HepG2 (cell line): Measurements from ENCODE around the gene ETFA. TPM values are rescaled to one million over a fixed set of nuclear protein-coding genes. Genes with fewer than 3 reads are reported as not detected.

Experiments used
- ATAC-seq: fragments of 200-7000 bp; cut with Tn5 transposase; 3 replicates; pipeline ENCODE4 v1.9.1; 2020; ENCODE audit warnings: mild to moderate bottlenecking, moderate library complexity
- BruUV-seq: library from RNA; stranded (reverse); fragments of 400-500 nt; replicated peaks from 2 replicates; lab custom pipeline; 2021; lab: Mats Ljungman, UMichigan
- CTCF ChIA-PET: fragments of 300-600 bp; formaldehyde crosslinking; extraction: SDS; loops from one replicate; lab custom pipeline; 2021; ENCODE audit warnings: low total read pairs, inconsistent platforms, low intra/inter-chr PET ratio; lab: Yijun Ruan, JAX
- POLR2A ChIA-PET: fragments of 350-600 bp; sonication (Branson Sonifier 250); formaldehyde crosslinking; loops from one replicate; lab custom pipeline; 2020; ENCODE audit warnings: antibody characterized with exemption, inconsistent platforms; lab: Yijun Ruan, JAX
- DNase-seq: peaks from one replicate; pipeline ENCODE4 v3.0.0-alpha.2; 2015; ENCODE audit warnings: low spot score
- FAIRE-seq: peaks from 3 replicates; lab custom pipeline; 2011; peaks lifted over from hg19 to GRCh38; lab: Jason Lieb, UNC
- H2AFZ ChIP-seq: one replicate; pipeline ENCODE4 v1.6.1; 2011; ENCODE audit warnings: low read length, inconsistent platforms
- H3K27ac ChIP-seq: fragments of 300-600 bp; 3 replicates; pipeline ENCODE4 v1.8.0; 2011; ENCODE audit warnings: mixed run types, mild to moderate bottlenecking, mixed read lengths, low read length, inconsistent platforms; ENCODE audit not compliant: insufficient read depth; ENCODE audit errors: extremely low read length
- H3K27me3 ChIP-seq, 2 experiments: fragments of 200-600 bp in 1 of 2; 2 replicates in 1 of 2; 3 replicates in 1 of 2; pipeline versions ENCODE4 v1.6.0 to v1.8.0; 2011; ENCODE audit warnings: low read length in 2 of 2, mild to moderate bottlenecking in 2 of 2, moderate library complexity in 2 of 2, inconsistent platforms in 1 of 2; ENCODE audit not compliant: insufficient read depth in 2 of 2, control insufficient read depth in 1 of 2
- H3K36me3 ChIP-seq, 2 experiments: fragments of 200-600 bp in 1 of 2; replicated peaks in 1 of 2; 2 replicates in 1 of 2; 3 replicates in 1 of 2; pipeline versions ENCODE4 v1.5.1 to v1.8.0; 2011; ENCODE audit warnings: low read length in 2 of 2, inconsistent platforms in 1 of 2; ENCODE audit not compliant: insufficient read depth in 2 of 2, control insufficient read depth in 1 of 2
- H3K4me1 ChIP-seq: 2 replicates; pipeline ENCODE4 v1.5.1; 2012; ENCODE audit warnings: low read length, inconsistent platforms; ENCODE audit not compliant: insufficient read depth
- H3K4me2 ChIP-seq: 2 replicates; pipeline ENCODE4 v1.6.0; 2011; ENCODE audit warnings: low read depth, low read length, inconsistent platforms
- H3K4me3 ChIP-seq, 3 experiments: fragments of 200-600 bp in 1 of 3; sonication (generic), shearing (Covaris generic) in 1 of 3; replicated peaks in 1 of 3; 2 replicates each; pipeline ENCODE4 v1.5.1; 2011 to 2016; ENCODE audit warnings: low read length in 3 of 3, inconsistent platforms in 2 of 3, low read depth in 2 of 3, mild to moderate bottlenecking in 2 of 3, control low read depth in 1 of 3, mixed read lengths in 1 of 3; ENCODE audit not compliant: insufficient read depth in 1 of 3
- H3K79me2 ChIP-seq: one replicate; pipeline ENCODE4 v1.6.1; 2011; ENCODE audit warnings: low read length, inconsistent platforms; ENCODE audit not compliant: insufficient read depth
- H3K9ac ChIP-seq: 2 replicates; pipeline ENCODE4 v1.6.0; 2011; ENCODE audit warnings: mild to moderate bottlenecking, low read depth, low read length, inconsistent platforms; ENCODE audit not compliant: insufficient read depth
- H3K9me3 ChIP-seq: 2 replicates; pipeline ENCODE4 v1.5.1; 2012; ENCODE audit warnings: mild to moderate bottlenecking, low read length
- H4K20me1 ChIP-seq: 2 replicates; pipeline ENCODE4 v1.6.0; 2011; ENCODE audit warnings: inconsistent platforms, mild to moderate bottlenecking, low read length, moderate library complexity; ENCODE audit not compliant: insufficient read depth
- KDM5B ChIP-seq: sonication (generic); formaldehyde crosslinking; IDR thresholded peaks from 2 replicates; pipeline ENCODE4 v1.4.0; 2020; ENCODE audit warnings: missing genetic modification reagents, mild to moderate bottlenecking, borderline replicate concordance
- RAD21 ChIP-seq: fragments of 450-650 bp; formaldehyde crosslinking; IDR thresholded peaks from 2 replicates; pipeline ENCODE4 v1.5.0; 2020; ENCODE audit warnings: mild to moderate bottlenecking
- SMC3 ChIP-seq: IDR thresholded peaks from 2 replicates; pipeline ENCODE4 v1.6.1; 2011; ENCODE audit warnings: low read length, improper control_type of control experiment
- STAG1 ChIP-seq: sonication (generic); formaldehyde crosslinking; IDR thresholded peaks from 2 replicates; pipeline ENCODE4 v1.4.0; 2020; ENCODE audit warnings: missing genetic modification reagents
- TFDP1 ChIP-seq: IDR thresholded peaks from 2 replicates; pipeline ENCODE4 v1.6.1; 2016; ENCODE audit warnings: missing compliant biosample characterization, missing genetic modification reagents, borderline replicate concordance
- TFE3 ChIP-seq: IDR thresholded peaks from 2 replicates; pipeline ENCODE4 v1.6.1; 2016
- ZNF44 ChIP-seq: sonication (generic); formaldehyde crosslinking; IDR thresholded peaks from 2 replicates; pipeline ENCODE4 v1.5.1; 2020; ENCODE audit warnings: mild to moderate bottlenecking, missing genetic modification reagents
- ZNF569 ChIP-seq: sonication (generic); formaldehyde crosslinking; IDR thresholded peaks from 2 replicates; pipeline ENCODE4 v1.5.0; 2020; ENCODE audit warnings: mild to moderate bottlenecking, missing genetic modification reagents, moderate library complexity, borderline replicate concordance
- ZNF672 ChIP-seq: sonication (generic); formaldehyde crosslinking; IDR thresholded peaks from 2 replicates; pipeline ENCODE4 v1.8.1; 2022; ENCODE audit warnings: missing genetic modification reagents
- ZNF720 ChIP-seq: sonication (generic); formaldehyde crosslinking; IDR thresholded peaks from 2 replicates; pipeline ENCODE4 v1.4.0; 2020; ENCODE audit warnings: missing genetic modification reagents
- WGBS: methylation state at CpG from one replicate; pipeline ENCODE4 v1.1.6; 2017; ENCODE audit warnings: low lambda C conversion rate; 5-methylcytosine and 5-hydroxymethylcytosine counted together
- in situ Hi-C: cut with HindIII; loops from 2 replicates; pipeline ENCODE4 v1.10.0; 2017; ENCODE audit warnings: low pct_unique_long_range_greater_than_20kb; ENCODE audit not compliant: extremely low pct_ligation_motif_present
- intact Hi-C: fragments of 100-400 bp; cut with micrococcal nuclease; formaldehyde crosslinking; loops from one replicate; pipeline ENCODE4 v1.10.0; 2022; ENCODE audit not compliant: unreplicated experiment
- polyA plus RNA-seq, 8 experiments: library from polyadenylated mRNA; depleted of rRNA in 3 of 8; stranded (reverse) in 7 of 8; unstranded in 1 of 8; fragments of >200 nt; fragmentation: Illumina TruSeq in 4 of 8; extraction: Trizol in 4 of 8; gene quantifications; 2 replicates each; pipeline versions ENCODE4 v1.2.1 to v1.2.3, GENCODE V29; 2011 to 2016; ENCODE audit warnings: low read depth in 4 of 8, missing spikeins in 1 of 8, mixed read lengths in 1 of 8; ENCODE audit not compliant: insufficient read depth in 1 of 8
- total RNA-seq, 5 experiments: library from RNA; depleted of rRNA; stranded (reverse); fragments of >200 nt; fragmentation: Illumina TruSeq; extraction: Trizol; gene quantifications; 2 replicates each; pipeline ENCODE4 v1.2.3, GENCODE V29; 2016; ENCODE audit warnings: low read depth in 1 of 5
- TF ChIP-seq, protein P1 (sequence below), 2 experiments: fragments of 450-650 bp in 1 of 2; sonication (generic) in 1 of 2; formaldehyde crosslinking; IDR thresholded peaks; 2 replicates each; pipeline versions ENCODE4 v1.5.0 to v1.8.0; 2020 to 2022; ENCODE audit warnings: mild to moderate bottlenecking in 1 of 2, missing genetic modification reagents in 1 of 2
- TF ChIP-seq, protein P2 (sequence below): sonication (generic); formaldehyde crosslinking; IDR thresholded peaks from 2 replicates; pipeline ENCODE4 v1.4.0; 2020; ENCODE audit warnings: missing genetic modification reagents
- TF ChIP-seq, protein P3 (sequence below): sonication (generic); formaldehyde crosslinking; IDR thresholded peaks from 2 replicates; pipeline ENCODE4 v1.5.0; 2020; ENCODE audit warnings: mild to moderate bottlenecking, missing genetic modification reagents, moderate library complexity
- TF ChIP-seq, protein P4 (sequence below): sonication (generic); formaldehyde crosslinking; IDR thresholded peaks from 2 replicates; pipeline ENCODE4 v1.4.0; 2020; ENCODE audit warnings: missing genetic modification reagents, borderline replicate concordance

Gene ETFA
- total and polyA plus RNA-seq, 2 of the 13 experiments (the other 11 are each of a cell fraction or from before 2014, with no cell fraction given), result 291 to 396 TPM

GRCh38 chr15:76330080-76330680, 18.9 kb upstream of the ETFA start:
- peaks cover 35% of the 10 kb centered on the region for H3K4me1 ChIP-seq
- peaks cover 0 to 4% of the 10 kb centered on the region in 2 experiments; a peak in 2 of 5 replicates for H3K27me3 ChIP-seq
- H3K79me2 ChIP-seq, result no peaks in the 10 kb centered on the region
- no TSS peak for BruUV-seq
- CTCF ChIA-PET, result no interaction called here
- H3K4me3 ChIP-seq, result no peak overlapping the region
- ATAC-seq (peak; percentile 65), DNase-seq (peak; percentile 47), FAIRE-seq (no peak)
- intact Hi-C loops (loop anchor here (5.0 to 10.0 kb wide), 3 partner anchors 45 to 138 kb away; no protein-coding TSS in a partner anchor), in situ Hi-C loops (loop anchor here (5.0 kb wide), 2 partner anchors 93 to 138 kb away; no protein-coding TSS in a partner anchor)
- H3K9me3 ChIP-seq, result no peaks in the 10 kb centered on the region
- H3K4me2 ChIP-seq, result peak overlapping the region; percentile 24; the same call in 1 of the 2 replicates
- TF ChIP-seq RAD21, result peak; percentile 52; the same call in 1 of the 2 replicates
- TF ChIP-seq, protein P1, sequence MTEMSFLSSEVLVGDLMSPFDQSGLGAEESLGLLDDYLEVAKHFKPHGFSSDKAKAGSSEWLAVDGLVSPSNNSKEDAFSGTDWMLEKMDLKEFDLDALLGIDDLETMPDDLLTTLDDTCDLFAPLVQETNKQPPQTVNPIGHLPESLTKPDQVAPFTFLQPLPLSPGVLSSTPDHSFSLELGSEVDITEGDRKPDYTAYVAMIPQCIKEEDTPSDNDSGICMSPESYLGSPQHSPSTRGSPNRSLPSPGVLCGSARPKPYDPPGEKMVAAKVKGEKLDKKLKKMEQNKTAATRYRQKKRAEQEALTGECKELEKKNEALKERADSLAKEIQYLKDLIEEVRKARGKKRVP (CRISPR knock-in tag; IDR thresholded peaks at IDR 0.05), result no peak
- peak; percentile 76 for TF ChIP-seq SMC3
- TF ChIP-seq KDM5B (CRISPR knock-in tag), result 0 out of 2 replicates have a peak, but pooled peaks have one; percentile 31
- no peak for TF ChIP-seq ZNF672
- no peak for TF ChIP-seq TFDP1 (CRISPR knock-in tag)
- no peak for TF ChIP-seq TFE3 (CRISPR knock-in tag)
- TF ChIP-seq, protein P2, sequence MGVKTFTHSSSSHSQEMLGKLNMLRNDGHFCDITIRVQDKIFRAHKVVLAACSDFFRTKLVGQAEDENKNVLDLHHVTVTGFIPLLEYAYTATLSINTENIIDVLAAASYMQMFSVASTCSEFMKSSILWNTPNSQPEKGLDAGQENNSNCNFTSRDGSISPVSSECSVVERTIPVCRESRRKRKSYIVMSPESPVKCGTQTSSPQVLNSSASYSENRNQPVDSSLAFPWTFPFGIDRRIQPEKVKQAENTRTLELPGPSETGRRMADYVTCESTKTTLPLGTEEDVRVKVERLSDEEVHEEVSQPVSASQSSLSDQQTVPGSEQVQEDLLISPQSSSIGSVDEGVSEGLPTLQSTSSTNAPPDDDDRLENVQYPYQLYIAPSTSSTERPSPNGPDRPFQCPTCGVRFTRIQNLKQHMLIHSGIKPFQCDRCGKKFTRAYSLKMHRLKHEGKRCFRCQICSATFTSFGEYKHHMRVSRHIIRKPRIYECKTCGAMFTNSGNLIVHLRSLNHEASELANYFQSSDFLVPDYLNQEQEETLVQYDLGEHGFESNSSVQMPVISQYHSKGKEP (CRISPR knock-in tag), result no peak
- no peak for TF ChIP-seq ZNF720
- TF ChIP-seq ZNF44 (CRISPR knock-in tag), result no peak
- TF ChIP-seq, protein P3, sequence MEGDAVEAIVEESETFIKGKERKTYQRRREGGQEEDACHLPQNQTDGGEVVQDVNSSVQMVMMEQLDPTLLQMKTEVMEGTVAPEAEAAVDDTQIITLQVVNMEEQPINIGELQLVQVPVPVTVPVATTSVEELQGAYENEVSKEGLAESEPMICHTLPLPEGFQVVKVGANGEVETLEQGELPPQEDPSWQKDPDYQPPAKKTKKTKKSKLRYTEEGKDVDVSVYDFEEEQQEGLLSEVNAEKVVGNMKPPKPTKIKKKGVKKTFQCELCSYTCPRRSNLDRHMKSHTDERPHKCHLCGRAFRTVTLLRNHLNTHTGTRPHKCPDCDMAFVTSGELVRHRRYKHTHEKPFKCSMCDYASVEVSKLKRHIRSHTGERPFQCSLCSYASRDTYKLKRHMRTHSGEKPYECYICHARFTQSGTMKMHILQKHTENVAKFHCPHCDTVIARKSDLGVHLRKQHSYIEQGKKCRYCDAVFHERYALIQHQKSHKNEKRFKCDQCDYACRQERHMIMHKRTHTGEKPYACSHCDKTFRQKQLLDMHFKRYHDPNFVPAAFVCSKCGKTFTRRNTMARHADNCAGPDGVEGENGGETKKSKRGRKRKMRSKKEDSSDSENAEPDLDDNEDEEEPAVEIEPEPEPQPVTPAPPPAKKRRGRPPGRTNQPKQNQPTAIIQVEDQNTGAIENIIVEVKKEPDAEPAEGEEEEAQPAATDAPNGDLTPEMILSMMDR (CRISPR knock-in tag), result peak; percentile 75
- TF ChIP-seq, protein P4, sequence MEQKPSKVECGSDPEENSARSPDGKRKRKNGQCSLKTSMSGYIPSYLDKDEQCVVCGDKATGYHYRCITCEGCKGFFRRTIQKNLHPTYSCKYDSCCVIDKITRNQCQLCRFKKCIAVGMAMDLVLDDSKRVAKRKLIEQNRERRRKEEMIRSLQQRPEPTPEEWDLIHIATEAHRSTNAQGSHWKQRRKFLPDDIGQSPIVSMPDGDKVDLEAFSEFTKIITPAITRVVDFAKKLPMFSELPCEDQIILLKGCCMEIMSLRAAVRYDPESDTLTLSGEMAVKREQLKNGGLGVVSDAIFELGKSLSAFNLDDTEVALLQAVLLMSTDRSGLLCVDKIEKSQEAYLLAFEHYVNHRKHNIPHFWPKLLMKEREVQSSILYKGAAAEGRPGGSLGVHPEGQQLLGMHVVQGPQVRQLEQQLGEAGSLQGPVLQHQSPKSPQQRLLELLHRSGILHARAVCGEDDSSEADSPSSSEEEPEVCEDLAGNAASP (CRISPR knock-in tag), result 0 out of 2 replicates have a peak, but pooled peaks have one; percentile 18
- no peak for TF ChIP-seq ZNF569 (CRISPR knock-in tag)
- TF ChIP-seq STAG1 (CRISPR knock-in tag), result peak; percentile 66
- H3K27ac ChIP-seq, result no peak overlapping the region
- POLR2A ChIA-PET, result interaction anchor here (0.7 to 2.3 kb wide), 2 partner anchors 19 to 145 kb away, joined by 3 to 21 read pairs; partner anchors contain the start of gene ETFA
- H3K9ac ChIP-seq, result no peak overlapping the region
- H2AFZ ChIP-seq, result no peak overlapping the region
- no peaks in the 10 kb centered on the region for H4K20me1 ChIP-seq
- 49% methylated on average over 7 of the region's 7 CpGs for WGBS
- H3K36me3 ChIP-seq, result no peaks in the 10 kb centered on the region
